GM23338 (cell line): ENCODE measurements around the gene CLDN9. TPM values are rescaled to one million over a fixed set of nuclear protein-coding genes. Genes with fewer than 3 reads are reported as not detected.

Source experiments
- ATAC-seq: fragments of 200-7000 bp; cut with Tn5 transposase; 3 replicates; pipeline ENCODE4 v1.9.1; 2020
- DNase-seq: peaks from one replicate; pipeline ENCODE4 v3.0.0-alpha.2; 2015; ENCODE audit warnings: low spot score
- H2AFZ ChIP-seq: fragments of 200-600 bp; sonication (generic); 2 replicates; pipeline ENCODE4 v1.8.0; 2016; ENCODE audit warnings: antibody characterized with exemption, mild to moderate bottlenecking, moderate library complexity
- H3F3A ChIP-seq: fragments of 200-600 bp; sonication (generic); replicated peaks from 2 replicates; pipeline ENCODE4 v1.8.0; 2017; ENCODE audit warnings: antibody characterized with exemption, mixed run types, low read depth
- H3K27ac ChIP-seq: fragments of 200-600 bp; sonication (generic); 2 replicates; pipeline ENCODE4 v1.6.1; 2016; ENCODE audit warnings: low read depth
- H3K27me3 ChIP-seq: fragments of 200-600 bp; sonication (generic); 2 replicates; pipeline ENCODE4 v1.8.0; 2016; ENCODE audit warnings: mild to moderate bottlenecking, mixed run types, moderate library complexity; ENCODE audit not compliant: insufficient read depth
- H3K36me3 ChIP-seq: fragments of 200-600 bp; sonication (generic); 2 replicates; pipeline ENCODE4 v1.8.0; 2016; ENCODE audit warnings: mild to moderate bottlenecking; ENCODE audit not compliant: insufficient read depth
- H3K4me1 ChIP-seq: fragments of 200-600 bp; sonication (generic); 2 replicates; pipeline ENCODE4 v1.8.0; 2016; ENCODE audit warnings: mild to moderate bottlenecking, moderate library complexity; ENCODE audit not compliant: insufficient read depth
- H3K4me2 ChIP-seq: fragments of 200-600 bp; sonication (generic); 2 replicates; pipeline ENCODE4 v1.7.1; 2017; ENCODE audit warnings: mixed run types
- H3K4me3 ChIP-seq: fragments of 200-600 bp; sonication (generic); 2 replicates; pipeline ENCODE4 v1.6.1; 2016; ENCODE audit warnings: mixed run types
- H3K79me2 ChIP-seq: fragments of 200-600 bp; sonication (generic); replicated peaks from 2 replicates; pipeline ENCODE4 v1.8.0; 2017; ENCODE audit warnings: mild to moderate bottlenecking; ENCODE audit not compliant: insufficient read depth
- H3K9me2 ChIP-seq: fragments of 200-600 bp; sonication (generic); 2 replicates; pipeline ENCODE4 v1.8.0; 2017; ENCODE audit not compliant: insufficient read depth
- H4K20me1 ChIP-seq: fragments of 200-600 bp; sonication (generic); replicated peaks from 2 replicates; pipeline ENCODE4 v1.8.0; 2017; ENCODE audit warnings: mild to moderate bottlenecking; ENCODE audit not compliant: insufficient read depth
- H3K27ac Mint-ChIP-seq: 2 replicates; pipeline ENCODE4 v1.8.0; 2020; ENCODE audit warnings: inconsistent platforms, mild to moderate bottlenecking, moderate library complexity, mixed read lengths
- H3K27me3 Mint-ChIP-seq: 3 replicates; pipeline ENCODE4 v1.8.0; 2022; ENCODE audit warnings: low read depth, mild to moderate bottlenecking, moderate library complexity, mixed read lengths, inconsistent platforms; ENCODE audit not compliant: insufficient read depth, poor library complexity
- H3K36me3 Mint-ChIP-seq: 3 replicates; pipeline ENCODE4 v1.8.0; 2021; ENCODE audit warnings: low read depth, mild to moderate bottlenecking, inconsistent platforms, moderate library complexity, mixed read lengths
- H3K4me1 Mint-ChIP-seq: 3 replicates; pipeline ENCODE4 v1.8.0; 2020; ENCODE audit warnings: mild to moderate bottlenecking, inconsistent platforms, mixed read lengths
- H3K4me3 Mint-ChIP-seq: 3 replicates; pipeline ENCODE4 v1.8.0; 2021; ENCODE audit warnings: moderate library complexity, mild to moderate bottlenecking, inconsistent platforms, mixed read lengths
- H3K9me3 Mint-ChIP-seq: 3 replicates; pipeline ENCODE4 v1.8.0; 2020; ENCODE audit warnings: moderate library complexity, mild to moderate bottlenecking, inconsistent platforms, mixed read lengths
- CTCF ChIP-seq, 2 experiments: fragments of 200-600 bp in 1 of 2; sonication (generic) in 1 of 2; conservative IDR thresholded peaks; 2 replicates each; pipeline versions ENCODE4 v1.5.1 to v1.6.1; 2016 to 2017; ENCODE audit warnings: antibody characterized with exemption in 2 of 2, low read depth in 2 of 2, mild to moderate bottlenecking in 2 of 2, moderate library complexity in 1 of 2
- ETS1 ChIP-seq: IDR thresholded peaks from 2 replicates; pipeline ENCODE4 v1.6.1; 2016; ENCODE audit warnings: antibody characterized with exemption
- EZH2 ChIP-seq: fragments of 200-600 bp; sonication (generic); IDR thresholded peaks from one replicate; pipeline ENCODE4 v1.8.0; 2017; ENCODE audit warnings: antibody characterized with exemption, mild to moderate bottlenecking, low read depth; ENCODE audit not compliant: unreplicated experiment
- EZH2phosphoT487 ChIP-seq: fragments of 200-600 bp; sonication (generic); IDR thresholded peaks from one replicate; pipeline ENCODE4 v1.8.1; 2018; ENCODE audit warnings: antibody characterized with exemption; ENCODE audit not compliant: unreplicated experiment
- JUNB ChIP-seq: IDR thresholded peaks from one replicate; pipeline ENCODE4 v1.6.1; 2016; ENCODE audit warnings: antibody characterized with exemption; ENCODE audit not compliant: unreplicated experiment
- NANOG ChIP-seq: IDR thresholded peaks from 2 replicates; pipeline ENCODE4 v1.6.1; 2016; ENCODE audit warnings: antibody characterized with exemption, borderline replicate concordance
- POLR2AphosphoS5 ChIP-seq: IDR thresholded peaks from 2 replicates; pipeline ENCODE4 v1.6.1; 2016; ENCODE audit warnings: antibody characterized with exemption, low read depth
- REST ChIP-seq: IDR thresholded peaks from one replicate; pipeline ENCODE4 v1.6.1; 2018; ENCODE audit warnings: antibody characterized with exemption; ENCODE audit not compliant: unreplicated experiment
- ZNF114 ChIP-seq: fragments of 250-450 bp; sonication (Bioruptor Pico); IDR thresholded peaks from 2 replicates; pipeline ENCODE4 v1.5.0; 2020; ENCODE audit warnings: mild to moderate bottlenecking, moderate library complexity
- ZNF331 ChIP-seq: fragments of 250-450 bp; sonication (Bioruptor Pico); IDR thresholded peaks from 2 replicates; pipeline ENCODE4 v1.5.0; 2020; ENCODE audit warnings: low read depth, mild to moderate bottlenecking, moderate library complexity
- polyA plus RNA-seq: library from polyadenylated mRNA; unstranded; fragments of >200 nt; fragmentation: Nextera tagmentation; extraction: Ambion mirVana; gene quantifications from 2 replicates; pipeline ENCODE4 v1.2.1, GENCODE V29; 2016
- total RNA-seq: library from RNA; depleted of rRNA; stranded (reverse); fragments of >200 nt; shearing (Covaris generic); gene quantifications from 2 replicates; pipeline ENCODE4 v1.2.3, GENCODE V29; 2014
- TF ChIP-seq, protein P1 (sequence below): fragments of 250-450 bp; sonication (Bioruptor Pico); IDR thresholded peaks from 2 replicates; pipeline ENCODE4 v1.5.0; 2020; ENCODE audit warnings: mild to moderate bottlenecking, moderate library complexity

The CLDN9 gene
- total and polyA plus RNA-seq, 2 experiments from 2014 or later, result 1.8 to 3.0 TPM

DNA sequence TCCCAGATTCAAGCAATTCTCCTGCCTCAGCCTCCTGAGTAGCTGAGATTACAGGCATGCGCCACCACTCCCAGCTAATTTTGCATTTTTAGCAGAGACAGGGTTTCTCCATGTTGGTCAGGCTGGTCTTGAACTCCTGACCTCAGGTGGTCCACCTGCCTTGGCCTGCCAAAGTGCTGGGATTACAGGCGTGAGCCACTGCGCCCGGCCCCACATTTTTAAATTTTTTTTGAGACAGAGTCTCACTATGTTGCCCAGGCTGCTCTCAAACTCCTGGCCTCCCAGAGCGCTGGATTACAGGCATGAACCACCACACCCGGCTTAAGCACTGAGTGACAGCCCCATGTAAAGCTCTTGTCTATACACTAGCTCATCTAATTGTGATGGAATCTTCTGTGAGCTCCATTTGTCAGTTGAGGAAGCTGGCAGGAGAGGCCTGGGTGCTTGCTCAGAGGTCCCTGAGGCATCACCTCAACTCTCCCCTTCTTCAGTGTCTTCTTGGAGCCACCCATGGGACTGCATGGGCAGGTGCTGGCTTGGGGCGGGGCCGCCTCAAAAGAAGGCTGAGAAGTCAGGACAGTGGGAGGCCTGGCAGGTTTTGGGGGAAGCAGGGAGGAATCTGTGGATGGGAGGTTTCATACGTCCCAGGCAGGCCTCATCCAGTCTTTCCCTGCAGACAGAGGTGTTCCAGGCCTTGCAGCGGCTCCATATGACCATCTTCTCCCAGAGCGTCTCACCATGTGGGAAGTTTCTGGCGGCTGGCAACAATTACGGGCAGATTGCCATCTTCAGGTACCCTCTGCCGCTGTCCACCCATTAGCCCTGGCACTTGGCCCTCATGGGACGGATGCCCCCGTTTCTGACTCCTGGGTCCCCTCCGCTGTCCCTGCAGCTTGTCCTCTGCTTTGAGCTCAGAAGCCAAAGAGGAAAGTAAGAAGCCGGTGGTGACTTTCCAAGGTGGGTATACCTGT is 12.6 kb downstream of the CLDN9 start:
- H3K27me3 Mint-ChIP-seq, result peaks cover 39% of the 10 kb centered on the region
- Histone ChIP-seq H3K4me2 (peak overlapping the region; percentile 97; the same call in 1 of the 2 replicates), H3K27me3 (peaks cover 13% of the 10 kb centered on the region), H3F3A (peaks cover 62% of the 10 kb centered on the region), H3K9me2 (no peaks in the 10 kb centered on the region), H3K4me1 (peaks cover 37% of the 10 kb centered on the region), H2AFZ (no peak overlapping the region), H4K20me1 (peaks cover 20% of the 10 kb centered on the region), H3K36me3 (no peaks in the 10 kb centered on the region), H3K27ac (no peak overlapping the region), H3K4me3 (peak overlapping the region; percentile 85; the same call in 1 of the 2 replicates), H3K79me2 (peaks cover 17% of the 10 kb centered on the region; the same call in 1 of the 2 replicates)
- peaks cover 34% of the 10 kb centered on the region for H3K4me1 Mint-ChIP-seq
- H3K27ac Mint-ChIP-seq, result no peak overlapping the region
- H3K9me3 Mint-ChIP-seq, result no peaks in the 10 kb centered on the region; the same call in 1 of the 3 replicates
- ATAC-seq, result no peak
- TF ChIP-seq ETS1 (no peak), JUNB (no peak), EZH2phosphoT487 (no peak), NANOG (no peak), POLR2AphosphoS5 (no peak), EZH2 (no peak), REST (no peak), CTCF (conservative IDR thresholded peaks at IDR 0.05; ENCODE audit: low read depth in 2 of 2) (no peak), ZNF114 (CRISPR knock-in tag) (no peak), ZNF331 (CRISPR knock-in tag) (no peak)
- TF ChIP-seq, protein P1, sequence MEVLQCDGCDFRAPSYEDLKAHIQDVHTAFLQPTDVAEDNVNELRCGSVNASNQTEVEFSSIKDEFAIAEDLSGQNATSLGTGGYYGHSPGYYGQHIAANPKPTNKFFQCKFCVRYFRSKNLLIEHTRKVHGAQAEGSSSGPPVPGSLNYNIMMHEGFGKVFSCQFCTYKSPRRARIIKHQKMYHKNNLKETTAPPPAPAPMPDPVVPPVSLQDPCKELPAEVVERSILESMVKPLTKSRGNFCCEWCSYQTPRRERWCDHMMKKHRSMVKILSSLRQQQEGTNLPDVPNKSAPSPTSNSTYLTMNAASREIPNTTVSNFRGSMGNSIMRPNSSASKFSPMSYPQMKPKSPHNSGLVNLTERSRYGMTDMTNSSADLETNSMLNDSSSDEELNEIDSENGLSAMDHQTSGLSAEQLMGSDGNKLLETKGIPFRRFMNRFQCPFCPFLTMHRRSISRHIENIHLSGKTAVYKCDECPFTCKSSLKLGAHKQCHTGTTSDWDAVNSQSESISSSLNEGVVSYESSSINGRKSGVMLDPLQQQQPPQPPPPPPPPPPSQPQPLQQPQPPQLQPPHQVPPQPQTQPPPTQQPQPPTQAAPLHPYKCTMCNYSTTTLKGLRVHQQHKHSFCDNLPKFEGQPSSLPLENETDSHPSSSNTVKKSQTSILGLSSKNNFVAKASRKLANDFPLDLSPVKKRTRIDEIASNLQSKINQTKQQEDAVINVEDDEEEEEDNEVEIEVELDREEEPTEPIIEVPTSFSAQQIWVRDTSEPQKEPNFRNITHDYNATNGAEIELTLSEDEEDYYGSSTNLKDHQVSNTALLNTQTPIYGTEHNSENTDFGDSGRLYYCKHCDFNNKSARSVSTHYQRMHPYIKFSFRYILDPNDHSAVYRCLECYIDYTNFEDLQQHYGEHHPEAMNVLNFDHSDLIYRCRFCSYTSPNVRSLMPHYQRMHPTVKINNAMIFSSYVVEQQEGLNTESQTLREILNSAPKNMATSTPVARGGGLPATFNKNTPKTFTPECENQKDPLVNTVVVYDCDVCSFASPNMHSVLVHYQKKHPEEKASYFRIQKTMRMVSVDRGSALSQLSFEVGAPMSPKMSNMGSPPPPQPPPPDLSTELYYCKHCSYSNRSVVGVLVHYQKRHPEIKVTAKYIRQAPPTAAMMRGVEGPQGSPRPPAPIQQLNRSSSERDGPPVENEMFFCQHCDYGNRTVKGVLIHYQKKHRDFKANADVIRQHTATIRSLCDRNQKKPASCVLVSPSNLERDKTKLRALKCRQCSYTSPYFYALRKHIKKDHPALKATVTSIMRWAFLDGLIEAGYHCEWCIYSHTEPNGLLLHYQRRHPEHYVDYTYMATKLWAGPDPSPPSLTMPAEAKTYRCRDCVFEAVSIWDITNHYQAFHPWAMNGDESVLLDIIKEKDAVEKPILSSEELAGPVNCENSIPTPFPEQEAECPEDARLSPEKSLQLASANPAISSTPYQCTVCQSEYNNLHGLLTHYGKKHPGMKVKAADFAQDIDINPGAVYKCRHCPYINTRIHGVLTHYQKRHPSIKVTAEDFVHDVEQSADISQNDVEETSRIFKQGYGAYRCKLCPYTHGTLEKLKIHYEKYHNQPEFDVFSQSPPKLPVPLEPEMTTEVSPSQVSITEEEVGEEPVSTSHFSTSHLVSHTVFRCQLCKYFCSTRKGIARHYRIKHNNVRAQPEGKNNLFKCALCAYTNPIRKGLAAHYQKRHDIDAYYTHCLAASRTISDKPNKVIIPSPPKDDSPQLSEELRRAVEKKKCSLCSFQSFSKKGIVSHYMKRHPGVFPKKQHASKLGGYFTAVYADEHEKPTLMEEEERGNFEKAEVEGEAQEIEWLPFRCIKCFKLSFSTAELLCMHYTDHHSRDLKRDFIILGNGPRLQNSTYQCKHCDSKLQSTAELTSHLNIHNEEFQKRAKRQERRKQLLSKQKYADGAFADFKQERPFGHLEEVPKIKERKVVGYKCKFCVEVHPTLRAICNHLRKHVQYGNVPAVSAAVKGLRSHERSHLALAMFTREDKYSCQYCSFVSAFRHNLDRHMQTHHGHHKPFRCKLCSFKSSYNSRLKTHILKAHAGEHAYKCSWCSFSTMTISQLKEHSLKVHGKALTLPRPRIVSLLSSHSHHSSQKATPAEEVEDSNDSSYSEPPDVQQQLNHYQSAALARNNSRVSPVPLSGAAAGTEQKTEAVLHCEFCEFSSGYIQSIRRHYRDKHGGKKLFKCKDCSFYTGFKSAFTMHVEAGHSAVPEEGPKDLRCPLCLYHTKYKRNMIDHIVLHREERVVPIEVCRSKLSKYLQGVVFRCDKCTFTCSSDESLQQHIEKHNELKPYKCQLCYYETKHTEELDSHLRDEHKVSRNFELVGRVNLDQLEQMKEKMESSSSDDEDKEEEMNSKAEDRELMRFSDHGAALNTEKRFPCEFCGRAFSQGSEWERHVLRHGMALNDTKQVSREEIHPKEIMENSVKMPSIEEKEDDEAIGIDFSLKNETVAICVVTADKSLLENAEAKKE, result no peak
- peak overlapping the region; percentile 96; the same call in 1 of the 3 replicates for H3K4me3 Mint-ChIP-seq
- peaks cover 55% of the 10 kb centered on the region for H3K36me3 Mint-ChIP-seq
- DNase-seq, result no peak
